GM12891 (cell line): ENCODE data around the gene CLEC1B.
"Not testable (repeated sequence)": the region's sequence is repeated elsewhere in the genome, so short reads cannot be mapped to it uniquely, and the experiment has no call there.

ENCODE experiments used
- POLR2A ChIP-seq: IDR thresholded peaks from 2 replicates; pipeline ENCODE4 v1.6.1; 2011; ENCODE audit warnings: low read depth, low read length, control low read depth
- POLR2AphosphoS5 ChIP-seq: IDR thresholded peaks from 2 replicates; pipeline ENCODE4 v1.6.1; 2011; ENCODE audit warnings: low read depth, low read length, control low read depth
- SPI1 ChIP-seq: IDR thresholded peaks from 2 replicates; pipeline ENCODE4 v1.6.1; 2011; ENCODE audit warnings: low read depth, low read length, control low read depth

DNA sequence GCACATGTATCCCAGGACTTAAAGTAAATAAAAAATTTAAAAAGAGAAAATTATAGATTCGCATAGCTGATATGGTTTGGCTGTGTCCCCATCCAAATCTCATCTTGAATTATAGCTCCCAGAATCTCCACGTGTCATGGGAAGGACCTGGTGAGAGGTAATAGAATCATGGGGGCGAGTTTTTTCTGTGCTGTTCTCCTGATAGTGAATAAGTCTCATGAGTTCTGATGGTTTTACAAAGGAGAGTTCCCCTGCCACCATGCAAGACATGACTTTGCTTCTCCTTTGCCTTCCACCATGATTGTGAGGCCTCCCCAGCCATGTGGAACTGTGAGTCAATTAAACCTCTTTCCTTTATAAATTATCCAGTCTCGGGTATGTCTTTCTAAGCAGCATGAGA lies 27.7 kb upstream of the CLEC1B start:
- not testable (repeated sequence) for TF ChIP-seq POLR2A, SPI1, POLR2AphosphoS5
